GM12878 (cell line): ENCODE results near the gene FFAR3. TPM values are rescaled to one million over a fixed set of nuclear protein-coding genes. Genes with fewer than 3 reads are reported as not detected.
A peak's percentile ranks its signal among the peaks of the same experiment; 100 is the strongest.

Experiments
- BRCA1 ChIP-seq: IDR thresholded peaks from 2 replicates; pipeline ENCODE4 v1.6.1; 2011; ENCODE audit warnings: low read depth, low read length, improper control_type of control experiment
- CEBPZ ChIP-seq: fragments of 150-350 bp; IDR thresholded peaks from 2 replicates; pipeline ENCODE4 v1.6.1; 2016; ENCODE audit warnings: low read depth, low read length
- CREB1 ChIP-seq: IDR thresholded peaks from 2 replicates; pipeline ENCODE4 v1.6.1; 2012; ENCODE audit warnings: low read depth, mild to moderate bottlenecking, inconsistent platforms
- E4F1 ChIP-seq: fragments of 450-650 bp; IDR thresholded peaks from 2 replicates; pipeline ENCODE4 v1.6.1; 2018; ENCODE audit warnings: borderline replicate concordance, mild to moderate bottlenecking; ENCODE audit not compliant: partially characterized antibody
- FOXK2 ChIP-seq: fragments of 450-650 bp; IDR thresholded peaks from 2 replicates; pipeline ENCODE4 v1.6.1; 2017; ENCODE audit warnings: mild to moderate bottlenecking, moderate library complexity
- MEF2B ChIP-seq: fragments of 450-650 bp; IDR thresholded peaks from 2 replicates; pipeline ENCODE4 v1.6.1; 2018; ENCODE audit warnings: mild to moderate bottlenecking, moderate library complexity; ENCODE audit not compliant: partially characterized antibody, poor library complexity, severe bottlenecking
- RB1 ChIP-seq: fragments of 450-650 bp; formaldehyde crosslinking; IDR thresholded peaks from 2 replicates; pipeline ENCODE4 v1.6.1; 2017; ENCODE audit warnings: mild to moderate bottlenecking, borderline replicate concordance
- SMAD5 ChIP-seq: IDR thresholded peaks from 2 replicates; pipeline ENCODE4 v1.6.1; 2016; ENCODE audit warnings: antibody characterized with exemption, low read depth
- TARDBP ChIP-seq: IDR thresholded peaks from 2 replicates; pipeline ENCODE4 v1.6.1; 2016; ENCODE audit warnings: borderline replicate concordance
- WRNIP1 ChIP-seq: IDR thresholded peaks from 2 replicates; pipeline ENCODE4 v1.6.1; 2011; ENCODE audit warnings: low read depth, low read length, improper control_type of control experiment, borderline replicate concordance
- ZBTB11 ChIP-seq: fragments of 450-650 bp; formaldehyde crosslinking; IDR thresholded peaks from 2 replicates; pipeline ENCODE4 v1.5.0; 2022; ENCODE audit warnings: mild to moderate bottlenecking, missing genetic modification characterization
- ZNF274 ChIP-seq: IDR thresholded peaks from one replicate; pipeline ENCODE4 v1.8.0; 2011; ENCODE audit not compliant: insufficient read length, insufficient read depth
- ZNF687 ChIP-seq: fragments of 450-650 bp; IDR thresholded peaks from 2 replicates; pipeline ENCODE4 v1.6.1; 2017; ENCODE audit warnings: mild to moderate bottlenecking, moderate library complexity
- polyA plus RNA-seq, 11 experiments: library from polyadenylated mRNA; depleted of rRNA in 4 of 11; unstranded in 6 of 11; stranded (reverse) in 5 of 11; fragments of >200 nt; fragmentation: Nextera tagmentation in 4 of 11; fragmentation: Illumina TruSeq in 1 of 11; extraction: Ambion mirVana in 4 of 11; extraction: Trizol in 1 of 11; gene quantifications; 1 replicate in 1 of 11; 2 replicates in 10 of 11; pipeline versions ENCODE4 v1.2.1 to v1.2.3, GENCODE V29; 2011 to 2016; ENCODE audit warnings: inconsistent platforms in 2 of 11, missing spikeins in 2 of 11, low read depth in 1 of 11
- total RNA-seq, 4 experiments: library from RNA; depleted of rRNA in 3 of 4; stranded (reverse); fragments of >200 nt in 3 of 4; fragmentation: Illumina TruSeq in 1 of 4; extraction: Trizol in 1 of 4; gene quantifications; 2 replicates each; pipeline versions ENCODE4 v1.2.1 to v1.2.3, GENCODE V29; 2013 to 2021

The FFAR3 gene
- total and polyA plus RNA-seq, 10 of the 15 experiments (the other 5 are each of a cell fraction or from before 2014, with no cell fraction given) = 0.15 to 0.18 TPM; not detected in 8

GRCh38 chr19:35408284-35409171 lies 50.3 kb downstream of the FFAR3 start (continued):
- no peak for TF ChIP-seq CEBPZ
- TF ChIP-seq RB1 = no peak
- TF ChIP-seq WRNIP1 = no peak
- no peak for TF ChIP-seq CREB1
- TF ChIP-seq ZNF687 = no peak
- TF ChIP-seq E4F1 = no peak
- TF ChIP-seq ZBTB11 = no peak
- no peak for TF ChIP-seq FOXK2
- peak; percentile 48 for TF ChIP-seq MEF2B
- no peak for TF ChIP-seq ZNF274
- TF ChIP-seq BRCA1 = no peak
- no peak for TF ChIP-seq SMAD5
- no peak for TF ChIP-seq TARDBP
